Posterior vena cava (tissue), 2 donors: Measurements from ENCODE around the gene SOAT2. TPM values are rescaled to one million over a fixed set of nuclear protein-coding genes. Genes with fewer than 3 reads are reported as not detected.
"Not testable (repeated sequence)": the region's sequence is repeated elsewhere in the genome, so short reads cannot be mapped to it uniquely, and the experiment has no call there.

Experiments
- DNase-seq: peaks from one replicate; pipeline ENCODE4 v3.0.0-alpha.2; 2020; ENCODE audit warnings: low spot score
- intact Hi-C, 2 donors: fragments of 100-400 bp; cut with DNase I; formaldehyde crosslinking; loops; one replicate each; pipeline versions ENCODE4 v1.14.1 to v1.14.2; 2022 to 2023
- microRNA-seq, 2 donors: library from miRNA; unstranded; fragments of <30 nt; microRNA quantifications; one replicate each; pipeline ENCODE4 v1.2.0, GENCODE V29; 2020 to 2021; ENCODE audit warnings: borderline microRNAs expressed in 2 of 2
- total RNA-seq, 2 donors: library from RNA; stranded (reverse); fragmentation: NEBNext Ultra II Directional; extraction: Animal tissue kit (Norgen Biotek cat#: 25700); gene quantifications; one replicate each; pipeline ENCODE4 v1.2.1, GENCODE V29; 2021
- donor health status: DM: yes; HTN: yes; CAD: no.
- donor health status: DM: yes; HTN: yes; CAD: no.

SOAT2 gene
- total RNA-seq, 2 donors from 2014 or later: 0.32 to 0.90 TPM

DNA sequence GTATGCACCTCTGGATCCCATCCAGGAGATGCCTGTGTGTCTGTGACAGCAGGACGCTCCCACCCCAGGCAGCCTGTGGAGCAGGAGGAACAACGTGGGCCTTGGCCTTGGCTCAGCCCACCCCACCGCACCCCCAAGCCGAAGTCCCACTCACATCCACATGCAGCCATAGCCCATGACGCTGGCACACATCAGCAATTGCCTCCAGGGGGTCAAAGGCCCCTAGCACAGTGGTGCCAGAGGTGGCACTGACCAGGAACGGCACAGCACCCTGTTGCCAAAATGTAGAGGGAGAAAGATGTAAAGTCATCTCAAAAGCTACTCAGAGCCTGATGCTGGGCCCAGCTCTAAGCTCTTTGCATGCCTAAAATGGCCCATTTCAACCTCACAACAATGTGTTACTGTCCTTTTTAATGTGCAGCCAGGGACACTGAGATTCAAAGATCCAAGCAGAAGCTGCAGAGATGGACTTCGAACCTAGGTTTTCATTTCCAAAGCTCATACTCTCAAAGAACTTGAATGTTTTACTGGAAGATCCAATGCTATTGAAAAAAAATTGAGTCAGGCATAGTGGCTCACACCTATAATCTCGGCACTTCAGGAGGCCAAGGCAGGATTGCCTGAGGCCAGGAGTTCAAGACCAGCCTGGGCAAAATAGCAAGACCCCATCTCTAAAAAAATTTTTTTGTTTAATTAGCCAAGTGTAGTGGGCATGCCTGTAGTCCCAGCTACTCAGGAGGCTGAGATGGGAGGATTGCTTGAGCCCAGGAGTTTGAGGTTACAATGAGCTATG lies 58.0 kb downstream of the SOAT2 start:
- intact Hi-C loops: loop anchor here in 1 of 2 donors (2.0 to 5.0 kb wide), 2 partner anchors 17 to 36 kb away; no protein-coding TSS in a partner anchor
- no peak for DNase-seq

DNA sequence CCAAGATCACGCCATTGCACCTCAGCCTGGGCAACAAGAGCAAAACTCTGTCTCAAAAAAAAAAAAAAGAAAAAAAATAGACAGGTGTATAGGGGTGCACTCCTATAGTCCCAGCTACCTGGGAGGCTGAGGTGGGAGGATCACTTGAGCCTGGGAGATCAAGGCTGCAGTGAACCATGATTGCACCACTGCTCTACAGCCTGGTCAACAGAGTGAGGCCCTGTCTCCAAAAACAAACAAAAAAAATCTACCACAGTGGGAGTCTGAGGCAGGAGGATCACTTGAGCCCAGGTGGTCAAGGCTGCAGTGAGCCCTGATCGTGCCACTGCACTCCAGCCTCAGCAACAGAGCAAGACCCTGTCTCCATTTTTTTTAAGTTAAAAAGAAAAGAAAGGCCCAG lies 59.7 kb downstream of the SOAT2 start:
- intact Hi-C loops: loop anchor here in 1 of 2 donors (5.0 kb wide), 1 partner anchor 34 kb away; no protein-coding TSS in a partner anchor
- not testable (repeated sequence) for DNase-seq

DNA sequence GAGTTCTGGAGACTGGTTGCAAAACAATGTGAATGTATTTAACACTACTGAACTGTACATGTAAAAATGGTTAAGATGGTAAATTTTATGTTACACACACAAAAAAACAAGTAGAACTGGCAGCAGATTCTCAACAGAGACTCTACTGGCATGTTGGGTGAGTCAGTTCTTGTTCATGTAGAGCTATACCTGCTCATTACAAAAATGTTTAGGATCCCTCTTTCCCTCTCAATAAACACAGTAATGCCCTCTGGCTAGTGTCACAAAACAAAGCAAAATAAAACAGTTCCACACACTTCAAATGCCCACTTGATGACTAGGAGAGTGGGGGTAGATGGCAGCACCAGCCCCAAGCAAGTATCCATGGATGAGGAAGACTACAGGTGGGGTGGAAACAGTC lies 63.6 kb downstream of the SOAT2 start:
- no peak for DNase-seq
- intact Hi-C loops: loop anchor here in 1 of 2 donors (5.0 kb wide), 1 partner anchor 1305 kb away; the partner anchor contains the start of gene GTSF1

DNA sequence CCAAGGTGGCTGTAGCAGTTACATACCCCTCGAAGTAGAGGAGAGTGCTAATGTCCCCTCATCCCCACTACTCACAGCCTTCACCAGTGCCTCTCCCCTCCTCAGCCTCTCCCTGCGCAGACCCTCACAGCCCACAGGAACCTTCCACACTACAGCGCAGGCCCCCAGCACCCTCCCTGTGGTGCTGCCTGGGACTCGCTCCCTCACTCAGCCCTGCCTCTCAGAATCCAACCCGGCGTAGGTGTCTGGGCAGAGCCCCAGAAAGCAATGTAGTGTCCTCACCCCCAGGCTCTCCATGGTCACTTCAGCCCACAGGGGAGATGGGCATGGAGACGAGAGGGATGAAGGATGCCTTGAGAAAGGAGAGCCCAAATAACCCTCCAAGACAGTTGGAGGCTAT lies 66.4 kb downstream of the SOAT2 start:
- intact Hi-C loops: loop anchor here in 1 of 2 donors (5.0 kb wide), 1 partner anchor 1303 kb away; the partner anchor contains the start of gene GTSF1

DNA sequence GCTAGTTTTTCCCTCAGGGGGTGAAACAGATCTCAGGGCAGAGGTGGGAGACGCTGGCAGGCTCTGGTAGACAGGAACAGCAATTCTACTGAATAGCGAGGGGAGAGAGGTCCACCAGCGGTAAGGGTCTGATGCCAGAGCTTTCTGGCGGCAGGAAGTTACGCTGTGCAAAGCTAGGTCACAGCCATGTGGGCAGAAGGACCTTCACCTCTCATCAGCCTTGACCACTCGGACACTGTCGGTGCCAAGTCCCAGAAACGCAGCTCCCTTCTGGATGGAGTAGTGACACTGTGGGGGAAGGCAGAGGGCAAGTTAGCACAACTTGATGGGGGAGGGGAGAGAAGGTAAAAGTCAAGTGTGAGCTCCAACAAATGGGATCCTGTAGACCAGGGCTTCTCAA lies 66.9 kb downstream of the SOAT2 start:
- no peak for DNase-seq
- intact Hi-C loops: no loop called here

More for the DNA sequence above, 66.4 kb downstream of the SOAT2 start:
- DNase-seq: no peak

DNA sequence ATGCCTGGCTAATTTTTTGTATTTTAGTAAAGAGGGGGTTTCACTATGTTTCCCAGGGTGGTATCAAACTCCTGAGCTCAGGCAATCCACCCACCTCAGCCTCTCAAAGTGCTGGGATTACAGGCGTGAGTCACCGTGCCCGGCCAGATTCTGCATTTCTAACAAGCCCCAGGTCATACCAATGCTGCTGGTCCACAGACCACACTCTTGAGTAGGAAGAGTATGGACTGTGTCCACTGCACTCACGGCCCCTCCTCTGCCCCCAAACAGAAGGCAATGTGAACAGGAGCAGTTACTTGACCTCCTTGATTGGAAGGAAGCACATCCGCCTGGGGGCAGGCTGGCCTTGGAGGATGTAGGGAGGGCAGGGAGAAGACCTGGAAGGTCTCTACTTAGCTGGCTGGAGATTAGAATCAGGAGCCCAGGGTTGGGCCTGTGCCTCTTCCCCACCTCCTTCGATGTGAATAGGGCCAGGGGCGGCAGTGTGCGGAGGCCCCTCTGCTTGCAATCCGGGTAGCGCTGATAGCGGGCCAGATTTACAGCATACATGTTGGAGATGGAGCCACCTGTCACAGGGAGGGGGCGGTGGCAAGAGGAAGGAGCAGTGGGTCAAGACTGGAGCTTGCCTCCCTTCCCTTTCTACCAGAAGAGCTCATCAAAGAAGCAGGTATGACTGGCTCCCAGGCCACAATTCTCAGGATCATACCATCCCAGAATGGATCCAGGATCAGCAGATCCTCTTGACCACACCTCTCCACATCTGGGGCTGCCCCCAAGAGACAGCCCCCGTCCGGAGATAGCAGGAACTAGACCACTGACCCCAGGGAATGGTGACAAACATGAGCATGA lies 67.8 kb downstream of the SOAT2 start:
- no peak for DNase-seq
- intact Hi-C loops: no loop called here

DNA sequence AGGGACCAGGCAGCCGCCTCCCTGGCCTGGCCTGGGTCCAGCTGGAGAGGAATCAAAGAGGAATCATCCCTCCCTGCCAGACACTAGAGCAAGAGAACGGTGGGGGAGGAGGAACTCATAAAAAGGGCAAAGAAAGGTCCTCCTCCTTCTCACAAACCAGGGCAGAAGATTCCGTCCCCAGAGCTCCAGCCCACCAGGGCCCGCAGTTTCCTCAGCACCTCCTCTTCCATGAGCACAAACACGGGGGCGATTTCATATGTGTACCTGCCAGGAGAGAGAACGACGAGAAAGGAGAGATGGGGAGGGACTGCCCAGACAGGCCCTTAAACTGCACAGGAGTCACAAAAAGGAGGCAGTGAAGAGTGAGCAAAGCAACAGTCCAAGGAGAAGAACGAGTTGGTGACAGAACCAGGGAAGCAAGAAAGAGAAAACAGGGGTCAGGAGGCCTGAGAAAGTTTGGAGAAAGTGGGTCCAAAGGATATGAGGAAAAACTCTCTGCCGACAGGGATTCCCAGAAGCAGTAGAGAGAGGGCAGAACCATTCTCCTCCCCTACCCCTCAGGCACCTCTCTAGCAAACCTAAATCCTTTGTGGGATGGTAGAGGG lies 68.5 kb downstream of the SOAT2 start:
- intact Hi-C loops: no loop called here
- DNase-seq: no peak

DNA sequence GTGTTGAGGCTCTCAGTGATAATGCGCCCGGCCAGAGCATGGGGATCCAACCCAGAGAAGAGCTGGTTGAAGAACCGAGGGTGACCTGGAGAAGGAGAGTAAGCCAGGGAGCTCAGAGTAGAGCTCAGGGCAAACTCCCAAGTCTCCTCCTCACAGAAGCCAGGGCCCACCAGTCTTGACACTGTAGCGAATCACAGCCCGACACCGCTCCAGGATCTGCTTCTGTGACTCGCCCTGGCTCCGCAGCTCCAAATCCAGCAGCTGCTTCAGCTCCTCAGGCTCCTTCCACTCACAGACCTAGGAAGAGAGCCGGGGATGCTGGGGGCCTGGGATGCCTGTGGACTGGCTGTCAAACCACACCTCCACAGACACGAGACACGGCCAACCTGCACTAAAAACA lies 69.1 kb downstream of the SOAT2 start:
- intact Hi-C loops: no loop called here
- DNase-seq: no peak

DNA sequence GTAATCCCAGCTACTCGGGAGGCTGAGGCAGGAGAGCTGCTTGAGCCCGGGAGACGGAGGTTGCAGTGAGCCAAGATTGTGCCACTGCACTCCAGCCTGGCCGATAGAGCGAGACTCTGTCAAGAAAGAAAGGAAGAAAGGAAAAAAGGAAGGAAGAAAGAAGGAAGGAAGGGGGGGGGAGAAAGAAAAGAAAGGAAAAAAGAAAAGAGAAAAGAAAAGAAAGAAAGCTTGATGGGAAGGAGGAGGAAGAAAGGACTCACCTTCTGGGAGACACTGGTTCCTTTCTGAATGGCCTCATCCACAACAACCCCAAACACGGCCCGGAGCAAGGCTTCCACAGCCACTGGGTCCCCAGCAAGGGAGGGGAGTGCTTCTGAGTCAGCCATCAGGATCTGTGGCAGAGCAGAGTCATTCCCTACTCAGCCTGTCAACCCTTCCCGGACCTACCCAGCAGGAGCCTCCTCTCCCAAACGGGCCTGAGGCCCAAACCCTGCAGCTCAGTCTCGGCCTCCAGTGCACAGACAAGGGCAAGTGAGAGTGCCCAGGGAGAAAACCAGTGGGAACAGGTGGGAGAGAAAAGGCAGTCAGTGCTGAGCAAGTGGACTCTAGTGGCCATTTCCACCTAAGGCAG lies 69.9 kb downstream of the SOAT2 start:
- no peak for DNase-seq
- intact Hi-C loops: no loop called here

Small RNA genes lying within 50 kb of the gene (microRNA-seq; reads per million reads assigned to microRNA genes)
- gene MIR6757: 0.26 to 0.32 reads per million in 2 donors

Other genes starting within 250 kb of the SOAT2 start
- 10 to 100 TPM in 1 of 2 donors, 1 to 10 TPM in 1; 4.0 to 23.6 TPM for gene KRT8, start 198.4 kb upstream of the SOAT2 start, total RNA-seq
- 10 to 100 TPM; 14.1 to 20.5 TPM for gene KRT18, start 154.4 kb upstream of the SOAT2 start, total RNA-seq
- gene EIF4B, start 97.0 kb upstream of the SOAT2 start, total RNA-seq: 100 to 1,000 TPM; 311 to 314 TPM
- 100 to 1,000 TPM; 139 to 218 TPM for gene TNS2, start 53.4 kb upstream of the SOAT2 start, total RNA-seq
- 10 to 100 TPM; 77.6 to 90.5 TPM for gene SPRYD3, start 24.1 kb upstream of the SOAT2 start, total RNA-seq
- 100 to 1,000 TPM; 679 to 733 TPM for gene IGFBP6, start 5.8 kb upstream of the SOAT2 start, total RNA-seq
- gene ZNF740, start 77.2 kb downstream of the SOAT2 start, total RNA-seq: 10 to 100 TPM; 23.7 to 27.4 TPM
- 10 to 100 TPM; 16.4 to 22.3 TPM for gene CSAD, start 77.4 kb downstream of the SOAT2 start, total RNA-seq
- gene ITGB7, start 103.8 kb downstream of the SOAT2 start, total RNA-seq: 1 to 10 TPM; 2.1 to 2.9 TPM
- gene RARG, start 128.7 kb downstream of the SOAT2 start, total RNA-seq: 10 to 100 TPM; 33.4 to 38.1 TPM
- gene ESPL1, start 164.8 kb downstream of the SOAT2 start, total RNA-seq: 1 to 10 TPM in 1 of 2 donors, under 1 TPM in 1; 0.62 to 1.0 TPM
- 100 to 1,000 TPM; 473 to 486 TPM for gene PFDN5, start 192.1 kb downstream of the SOAT2 start, total RNA-seq
- gene MYG1, start 196.2 kb downstream of the SOAT2 start, total RNA-seq: 10 to 100 TPM; 35.6 to 37.8 TPM
- 10 to 100 TPM; 29.5 to 35.3 TPM for gene AAAS, start 218.1 kb downstream of the SOAT2 start, total RNA-seq
- not detected for gene SP7, start 232.9 kb downstream of the SOAT2 start, total RNA-seq